ENCODE measurements around the gene ADPGK.
A peak's percentile ranks its signal among the peaks of the same experiment; 100 is the strongest.
"Not testable (repeated sequence)": the region's sequence is repeated elsewhere in the genome, so short reads cannot be mapped to it uniquely, and the experiment has no call there.

Gene ADPGK

GRCh38 chr15:72737723-72738122, 45.8 kb downstream of the ADPGK start:
- DNase-seq: no peak

- no peak for DNase-seq
These were observed 46.5 kb downstream of the ADPGK start for GRCh38 chr15:72737061-72737460.

- DNase-seq: no peak
These were observed 48.4 kb downstream of the ADPGK start for GRCh38 chr15:72735111-72735510.

GRCh38 chr15:72733941-72734738, 49.4 kb downstream of the ADPGK start:
- DNase-seq: no peak

GRCh38 chr15:72732516-72732915, 51.0 kb downstream of the ADPGK start:
- DNase-seq: no peak

GRCh38 chr15:72732086-72732485, 51.5 kb downstream of the ADPGK start:
- DNase-seq: no peak

GRCh38 chr15:72728821-72729220, 54.7 kb downstream of the ADPGK start:
- DNase-seq: no peak

- not testable (repeated sequence) for DNase-seq
These were observed 55.3 kb downstream of the ADPGK start for GRCh38 chr15:72728249-72728648.

- DNase-seq: no peak
These were observed 56.4 kb downstream of the ADPGK start for GRCh38 chr15:72727154-72727553.

- not testable (repeated sequence) for DNase-seq
These were observed 57.7 kb downstream of the ADPGK start for GRCh38 chr15:72725851-72726250.

GRCh38 chr15:72725446-72725845, 58.1 kb downstream of the ADPGK start:
- DNase-seq: no peak

GRCh38 chr15:72724028-72724427, 59.5 kb downstream of the ADPGK start:
- DNase-seq: no peak

- DNase-seq: peak; percentile 64 to 65
These were observed 61.4 kb downstream of the ADPGK start for GRCh38 chr15:72722071-72722696.

- not testable (repeated sequence) for DNase-seq
These were observed 74.8 kb downstream of the ADPGK start for GRCh38 chr15:72708551-72709303.

GRCh38 chr15:72706266-72706665, 77.3 kb downstream of the ADPGK start:
- DNase-seq: no peak

Data from NCI-H446 (cell line).